Parietal lobe (tissue), 2 donors: ENCODE data around the gene TRIM4. TPM values are rescaled to one million over a fixed set of nuclear protein-coding genes. Genes with fewer than 3 reads are reported as not detected.

Experiments
- small RNA-seq: library from RNA; depleted of rRNA; stranded (forward); fragments of <200 nt; gene quantifications from one replicate; pipeline ENCODE3, GENCODE V24; 2014; ENCODE audit warnings: low replicate concordance
- total RNA-seq: library from RNA; depleted of rRNA; stranded (reverse); fragments of >200 nt; gene quantifications from one replicate; pipeline ENCODE4 v1.2.3, GENCODE V29; 2014

TRIM4 gene, protein sequence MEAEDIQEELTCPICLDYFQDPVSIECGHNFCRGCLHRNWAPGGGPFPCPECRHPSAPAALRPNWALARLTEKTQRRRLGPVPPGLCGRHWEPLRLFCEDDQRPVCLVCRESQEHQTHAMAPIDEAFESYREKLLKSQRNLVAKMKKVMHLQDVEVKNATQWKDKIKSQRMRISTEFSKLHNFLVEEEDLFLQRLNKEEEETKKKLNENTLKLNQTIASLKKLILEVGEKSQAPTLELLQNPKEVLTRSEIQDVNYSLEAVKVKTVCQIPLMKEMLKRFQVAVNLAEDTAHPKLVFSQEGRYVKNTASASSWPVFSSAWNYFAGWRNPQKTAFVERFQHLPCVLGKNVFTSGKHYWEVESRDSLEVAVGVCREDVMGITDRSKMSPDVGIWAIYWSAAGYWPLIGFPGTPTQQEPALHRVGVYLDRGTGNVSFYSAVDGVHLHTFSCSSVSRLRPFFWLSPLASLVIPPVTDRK
- total RNA-seq: 20.7 TPM

DNA sequence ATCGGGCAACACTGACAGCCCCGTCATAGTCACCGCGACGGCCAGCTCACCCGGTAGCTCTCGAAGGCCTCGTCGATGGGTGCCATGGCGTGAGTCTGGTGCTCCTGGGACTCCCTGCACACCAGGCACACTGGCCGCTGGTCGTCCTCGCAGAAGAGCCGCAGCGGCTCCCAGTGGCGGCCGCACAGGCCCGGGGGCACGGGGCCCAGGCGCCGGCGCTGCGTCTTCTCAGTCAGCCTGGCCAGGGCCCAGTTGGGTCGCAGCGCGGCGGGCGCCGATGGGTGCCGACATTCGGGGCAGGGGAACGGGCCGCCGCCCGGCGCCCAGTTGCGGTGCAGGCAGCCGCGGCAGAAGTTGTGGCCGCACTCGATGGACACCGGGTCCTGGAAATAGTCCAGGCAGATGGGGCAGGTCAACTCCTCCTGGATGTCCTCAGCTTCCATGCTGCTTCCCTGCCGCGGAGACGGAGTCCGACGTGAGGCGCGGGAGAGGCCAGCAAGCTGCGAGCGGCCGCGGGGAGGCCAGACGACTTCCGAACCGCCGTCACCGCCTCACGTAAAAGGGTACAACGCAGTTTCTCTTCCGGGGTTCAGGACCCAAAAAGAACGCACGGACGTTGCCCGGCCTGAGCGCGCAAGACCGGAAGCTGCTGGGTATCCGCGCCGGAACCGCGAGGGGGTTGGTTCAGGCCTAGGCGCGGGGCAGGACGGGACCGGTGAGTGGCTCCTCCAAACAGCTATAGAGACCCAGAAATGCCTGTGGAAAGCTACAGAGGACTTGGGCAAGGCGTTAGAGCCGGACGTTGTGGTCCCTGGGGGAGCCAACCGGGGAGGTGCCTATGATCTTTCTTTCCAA, at the start of gene TRIM4:
TRIM4 (minus strand) TSS at position 572 of the 855 bp plus-strand sequence; CDS start at position 443, 129 bp downstream.

GRCh38 chr7:99928994-99929729, 9.8 kb upstream of the TRIM4 start, which contains the start of gene GJC3:
Gene GJC3, minus strand, starts transcription at chr7:99929620. Its CDS starts 0 bp downstream, at chr7:99929620.

DNA sequence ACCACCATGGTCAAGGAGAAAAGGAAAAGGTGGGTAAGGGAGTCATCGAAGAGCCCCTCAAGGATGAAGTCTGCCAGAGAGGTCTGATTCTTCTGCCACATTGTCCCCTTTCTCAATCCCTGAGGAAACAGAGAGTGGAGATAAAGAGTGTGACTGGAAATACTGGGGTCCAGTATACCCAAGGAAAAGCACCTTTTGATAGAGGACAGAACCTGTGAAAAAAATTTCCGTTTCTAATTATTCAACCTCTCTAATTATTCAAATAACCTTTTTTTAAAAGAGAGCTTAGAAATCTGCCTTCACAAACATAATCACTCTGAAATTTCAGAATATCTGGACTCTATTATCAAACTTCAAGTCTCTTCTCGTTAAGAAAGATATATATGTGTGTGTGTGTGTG, 42.4 kb downstream of the TRIM4 start, which contains the start of gene OR2AE1:
OR2AE1 (minus strand) TSS at position 101 of the 400 bp plus-strand sequence; CDS start at position 101, 0 bp downstream.

Small RNAs within 50 kb of the gene (small RNA-seq; reads per million reads assigned to genes)
- gene AC011904.1 (not detected), gene CYP3A52P (not detected), gene RF00019 (not detected), gene RF00561 (not detected)

Other genes starting within 250 kb of the TRIM4 start
- gene CYP3A5, start 239.5 kb downstream of the TRIM4 start, total RNA-seq: 0.63 TPM
- 0.31 TPM for gene CYP3A7, start 184.3 kb downstream of the TRIM4 start, total RNA-seq
- not detected for gene CYP3A4, start 135.3 kb downstream of the TRIM4 start, total RNA-seq
- gene CYP3A43, start 91.5 kb downstream of the TRIM4 start, total RNA-seq: 0.31 TPM
- not detected for gene OR2AE1, start 42.5 kb downstream of the TRIM4 start, total RNA-seq
- gene GJC3, start 10.1 kb upstream of the TRIM4 start, total RNA-seq: not detected
- gene AZGP1, start 56.5 kb upstream of the TRIM4 start, total RNA-seq: not detected
- gene ZKSCAN1, start 96.1 kb upstream of the TRIM4 start, total RNA-seq: 87.0 TPM
- gene ZSCAN21, start 130.2 kb upstream of the TRIM4 start, total RNA-seq: 21.3 TPM
- gene ZNF3, start 162.2 kb upstream of the TRIM4 start, total RNA-seq: 72.9 TPM
- 35.7 TPM for gene COPS6, start 169.4 kb upstream of the TRIM4 start, total RNA-seq
- 76.1 TPM for gene MCM7, start 181.9 kb upstream of the TRIM4 start, total RNA-seq
- gene AP4M1, start 182.1 kb upstream of the TRIM4 start, total RNA-seq: 29.7 TPM
- 27.9 TPM for gene TAF6, start 199.8 kb upstream of the TRIM4 start, total RNA-seq
- gene CNPY4, start 200.1 kb upstream of the TRIM4 start, total RNA-seq: 22.5 TPM
- gene MBLAC1, start 207.4 kb upstream of the TRIM4 start, total RNA-seq: 8.1 TPM
- 31.0 TPM for gene LAMTOR4, start 229.4 kb upstream of the TRIM4 start, total RNA-seq
- gene TRAPPC14, start 239.2 kb upstream of the TRIM4 start, total RNA-seq: 19.7 TPM
- 7.2 TPM for gene GAL3ST4, start 249.1 kb upstream of the TRIM4 start, total RNA-seq